Skeletal muscle satellite cell (primary cell): ENCODE results near the gene PMS1. TPM values are rescaled to one million over a fixed set of nuclear protein-coding genes. Genes with fewer than 3 reads are reported as not detected.
"Not testable (repeated sequence)": the region's sequence is repeated elsewhere in the genome, so short reads cannot be mapped to it uniquely, and the experiment has no call there.

Experiments used
- H3K27me3 ChIP-seq: 2 replicates; pipeline ENCODE4 v1.7.0; 2013; ENCODE audit warnings: low read length; ENCODE audit not compliant: control insufficient read depth, insufficient read depth
- H3K36me3 ChIP-seq: 2 replicates; pipeline ENCODE4 v1.7.0; 2013; ENCODE audit warnings: mild to moderate bottlenecking, control low read depth, low read length; ENCODE audit not compliant: insufficient read depth
- H3K4me1 ChIP-seq: 2 replicates; pipeline ENCODE4 v1.7.0; 2013; ENCODE audit warnings: low read length; ENCODE audit not compliant: control insufficient read depth, insufficient read depth
- H3K4me2 ChIP-seq: 2 replicates; pipeline ENCODE4 v1.7.0; 2013; ENCODE audit warnings: mild to moderate bottlenecking, low read length
- H3K4me3 ChIP-seq: 2 replicates; pipeline ENCODE4 v1.7.0; 2013; ENCODE audit warnings: low read length
- H3K9ac ChIP-seq: 2 replicates; pipeline ENCODE4 v1.7.0; 2013; ENCODE audit warnings: mild to moderate bottlenecking, low read depth, low read length, moderate library complexity
- H3K9me3 ChIP-seq: replicated peaks from 2 replicates; pipeline ENCODE4 v1.7.0; 2013; ENCODE audit warnings: mild to moderate bottlenecking, control low read depth, low read length
- total RNA-seq: library from RNA; depleted of rRNA; stranded (reverse); fragments of >200 nt; gene quantifications from 2 replicates; pipeline ENCODE4 v1.2.3, GENCODE V29; 2012; rRNA removed

Gene PMS1
- total RNA-seq: 23.1 and 26.4 TPM in 2 replicates

GRCh38 chr2:189783927-189784867, at the start of gene PMS1, which contains the start of gene ORMDL1:
PMS1 (plus strand) TSS chr2:189784450; CDS start chr2:189791810, 7,360 bp downstream.
ORMDL1 (minus strand) TSS chr2:189784339; CDS start chr2:189782595, 1,744 bp downstream.
- Histone ChIP-seq H3K27me3 (no peaks in the 10 kb centered on the region), H3K36me3 (peaks cover 22% of the 10 kb centered on the region), H3K4me1 (peaks cover 14% of the 10 kb centered on the region)

DNA sequence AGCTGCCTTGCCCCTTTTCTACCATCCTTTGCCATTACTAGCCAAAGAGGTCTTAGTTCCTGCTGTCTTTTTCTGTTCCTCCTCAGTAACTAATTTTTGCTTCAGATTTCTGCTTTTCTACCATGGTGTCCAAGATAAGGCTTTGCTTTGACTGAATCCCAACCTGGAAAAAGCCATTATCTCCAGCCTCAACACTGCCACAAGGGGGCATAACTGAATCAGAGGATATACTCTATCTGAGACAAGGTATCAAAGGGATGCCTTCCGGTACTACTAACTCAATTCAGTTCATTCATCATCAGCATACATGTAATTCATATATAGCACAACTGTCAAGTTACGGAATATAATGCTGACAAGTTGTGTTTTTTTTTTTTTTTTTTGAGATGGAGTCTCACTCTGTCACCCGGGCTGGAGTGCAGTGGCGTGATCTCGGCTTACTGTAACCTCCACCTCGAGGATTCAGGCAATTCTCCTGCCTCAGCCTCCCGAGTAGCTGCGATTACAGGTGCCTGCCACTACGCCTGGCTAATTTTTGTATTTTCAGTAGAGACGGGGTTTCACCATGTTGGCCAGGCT, 33.1 kb upstream of the PMS1 start:
- Histone ChIP-seq H3K27me3 (no peaks in the 10 kb centered on the region), H3K36me3 (peaks cover 16% of the 10 kb centered on the region), H3K4me2 (no peak overlapping the region), H3K9ac (no peak overlapping the region), H3K9me3 (no peaks in the 10 kb centered on the region), H3K4me1 (no peaks in the 10 kb centered on the region), H3K4me3 (no peak overlapping the region)

More at GRCh38 chr2:189783927-189784867, at the start of gene PMS1, which contains the start of gene ORMDL1:
- H3K9me3 ChIP-seq: no peaks in the 10 kb centered on the region
- peak within 1 kb of the TSS; percentile 92 for H3K4me3 ChIP-seq
- peak within 1 kb of the TSS; percentile 92 for H3K9ac ChIP-seq
- H3K4me2 ChIP-seq: peak within 1 kb of the TSS; percentile 88

- peaks cover 16% of the 10 kb centered on the region for H3K36me3 ChIP-seq
- no peaks in the 10 kb centered on the region for H3K27me3 ChIP-seq
- H3K4me2 ChIP-seq: no peak overlapping the region
- H3K9me3 ChIP-seq: no peaks in the 10 kb centered on the region
- H3K9ac ChIP-seq: no peak overlapping the region
- H3K4me1 ChIP-seq: peaks cover under 1% of the 10 kb centered on the region
- no peak overlapping the region for H3K4me3 ChIP-seq
These were observed 27.8 kb upstream of the PMS1 start for GRCh38 chr2:189756311-189756952.

DNA sequence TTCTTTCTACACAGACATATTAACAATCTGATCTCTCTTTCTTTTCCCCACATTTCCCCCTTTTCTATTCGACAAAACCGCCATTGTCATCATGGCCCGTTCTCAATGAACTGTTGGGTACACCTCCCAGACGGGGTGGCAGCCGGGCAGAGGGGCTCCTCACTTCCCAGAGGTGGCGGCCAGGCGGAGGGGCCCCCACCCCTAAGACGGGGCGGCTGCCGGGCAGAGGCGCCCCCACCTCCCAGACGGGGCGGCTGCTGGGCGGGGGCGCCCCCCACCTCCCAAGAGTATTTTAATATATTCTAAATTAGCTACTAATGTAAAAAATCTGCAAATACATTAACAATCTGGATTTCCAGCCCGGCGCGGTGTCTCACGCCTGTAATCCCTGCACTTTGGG, 24.1 kb upstream of the PMS1 start:
- H3K9ac ChIP-seq, H3K9me3 ChIP-seq, H3K36me3 ChIP-seq, H3K27me3 ChIP-seq, H3K4me3 ChIP-seq, H3K4me2 ChIP-seq: not testable (repeated sequence)
- peaks cover 15% of the 10 kb centered on the region for H3K4me1 ChIP-seq

DNA sequence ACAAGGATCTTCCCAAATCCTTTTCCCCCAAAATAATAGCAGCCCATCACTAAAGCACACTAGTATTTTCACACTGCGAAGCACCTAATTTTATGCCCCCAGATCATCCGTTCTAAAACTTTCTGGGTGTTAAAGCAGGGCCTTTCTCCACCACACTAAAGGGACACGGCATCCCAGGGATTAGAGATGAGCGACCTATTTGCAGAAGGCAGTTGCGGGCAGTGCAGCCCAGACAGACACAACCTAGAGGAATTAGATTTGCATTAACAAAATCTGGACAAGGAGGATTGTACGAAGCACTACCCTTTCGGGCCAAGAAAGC, 22.1 kb upstream of the PMS1 start:
- H3K9me3 ChIP-seq: no peaks in the 10 kb centered on the region
- H3K4me1 ChIP-seq: peaks cover 15% of the 10 kb centered on the region
- peaks cover 8% of the 10 kb centered on the region for H3K36me3 ChIP-seq
- H3K4me3 ChIP-seq: peak overlapping the region; percentile 83
- H3K4me2 ChIP-seq: peak overlapping the region; percentile 86
- H3K9ac ChIP-seq: peak overlapping the region; percentile 90
- no peaks in the 10 kb centered on the region for H3K27me3 ChIP-seq

DNA sequence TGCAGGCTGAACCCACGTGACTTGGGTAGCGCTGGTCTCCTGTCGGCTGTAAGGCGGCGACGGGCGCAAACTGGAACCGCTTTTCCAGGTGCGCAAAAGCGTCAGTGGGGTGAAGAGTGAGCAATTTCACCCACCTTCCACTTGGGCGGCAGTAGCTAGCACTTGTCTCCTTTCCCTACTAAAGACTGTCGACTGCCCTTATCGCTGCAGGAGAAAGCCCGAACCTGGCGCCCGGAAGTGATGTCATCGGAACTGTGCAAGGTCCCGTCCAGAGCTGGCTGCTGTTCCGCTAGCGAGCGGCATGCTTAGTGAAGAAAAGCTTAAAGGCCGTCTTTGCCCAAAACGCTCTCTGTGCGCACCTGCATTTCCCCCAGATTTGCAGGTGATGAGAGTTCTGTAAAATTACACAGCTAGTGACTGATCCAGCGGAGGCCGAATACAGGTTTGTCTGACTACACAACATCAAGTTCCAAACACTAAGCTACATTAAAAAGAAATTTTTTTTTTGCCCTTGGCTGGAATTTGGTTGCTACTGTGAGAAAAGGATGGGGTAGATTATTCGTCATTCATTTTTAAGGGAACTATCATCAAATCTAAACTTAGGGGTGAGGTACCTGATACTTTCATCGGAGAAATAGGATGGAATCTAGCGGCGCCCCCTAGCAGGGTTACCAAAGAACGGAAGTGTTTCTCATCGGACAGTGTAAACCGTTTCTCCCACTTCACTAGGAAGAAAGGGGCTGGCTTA, 21.5 kb upstream of the PMS1 start, which contains the start of gene OSGEPL1:
Gene OSGEPL1 (minus strand): TSS at position 242 of the 748 bp plus-strand sequence. CDS start 1,152 bp downstream, outside the sequence.
- H3K27me3 ChIP-seq: no peaks in the 10 kb centered on the region
- H3K4me2 ChIP-seq: peak within 1 kb of the TSS; percentile 86
- H3K9ac ChIP-seq: peak within 1 kb of the TSS; percentile 90
- H3K9me3 ChIP-seq: no peaks in the 10 kb centered on the region
- H3K4me1 ChIP-seq: peaks cover 15% of the 10 kb centered on the region
- peak within 1 kb of the TSS; percentile 83 for H3K4me3 ChIP-seq
- H3K36me3 ChIP-seq: peaks cover 9% of the 10 kb centered on the region

DNA sequence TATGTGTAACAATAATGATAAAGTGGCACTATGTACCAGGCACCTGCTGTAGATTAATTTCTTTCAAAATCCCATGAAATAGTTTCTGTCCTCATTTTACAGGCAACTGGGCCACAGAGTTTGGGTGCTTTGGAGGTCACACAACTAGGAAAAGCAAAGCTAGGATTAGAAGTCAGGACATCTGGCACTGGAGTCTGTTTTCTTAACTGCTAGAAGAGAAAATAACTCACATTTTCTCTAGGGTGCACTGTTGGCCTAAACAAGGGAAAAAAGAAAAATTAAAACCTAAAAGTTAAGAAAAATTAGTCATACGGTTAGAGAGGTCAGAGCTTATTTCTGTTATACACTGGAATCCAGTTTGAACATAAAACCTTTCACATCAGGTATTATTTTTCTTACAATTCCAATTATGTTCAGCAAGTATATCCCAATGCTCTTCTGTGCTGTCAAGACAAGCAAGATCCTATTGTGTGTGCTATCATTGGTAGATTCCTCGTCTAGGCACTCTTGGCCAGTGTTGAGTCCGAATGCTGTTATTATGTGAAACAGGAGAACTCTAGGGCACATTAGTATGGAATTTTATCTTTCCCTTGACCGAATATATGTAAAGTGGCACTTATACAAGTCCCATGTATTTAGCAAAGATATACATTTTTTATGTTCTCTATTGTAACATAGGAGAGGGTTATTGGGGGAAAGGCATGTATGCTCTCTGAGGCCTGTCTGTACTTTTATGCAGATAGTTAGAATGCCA, 20.2 kb upstream of the PMS1 start:
- Histone ChIP-seq H3K4me1 (peaks cover 15% of the 10 kb centered on the region), H3K9me3 (no peaks in the 10 kb centered on the region), H3K9ac (peak overlapping the region; percentile 90), H3K4me3 (no peak overlapping the region), H3K4me2 (peak overlapping the region; percentile 86), H3K36me3 (peaks cover 16% of the 10 kb centered on the region), H3K27me3 (no peaks in the 10 kb centered on the region)

- H3K36me3 ChIP-seq: peaks cover 59% of the 10 kb centered on the region
- no peak overlapping the region for H3K4me3 ChIP-seq
- H3K9me3 ChIP-seq: no peaks in the 10 kb centered on the region
- H3K4me2 ChIP-seq: no peak overlapping the region
- no peak overlapping the region for H3K9ac ChIP-seq
- no peaks in the 10 kb centered on the region for H3K27me3 ChIP-seq
- H3K4me1 ChIP-seq: no peaks in the 10 kb centered on the region
These were observed 13.5 kb upstream of the PMS1 start for GRCh38 chr2:189770590-189771322.

GRCh38 chr2:189772212-189772611, 12.0 kb upstream of the PMS1 start:
- no peaks in the 10 kb centered on the region for H3K27me3 ChIP-seq
- H3K4me2 ChIP-seq: no peak overlapping the region
- no peaks in the 10 kb centered on the region for H3K9me3 ChIP-seq
- peaks cover 58% of the 10 kb centered on the region for H3K36me3 ChIP-seq
- no peaks in the 10 kb centered on the region for H3K4me1 ChIP-seq
- no peak overlapping the region for H3K4me3 ChIP-seq
- H3K9ac ChIP-seq: no peak overlapping the region

DNA sequence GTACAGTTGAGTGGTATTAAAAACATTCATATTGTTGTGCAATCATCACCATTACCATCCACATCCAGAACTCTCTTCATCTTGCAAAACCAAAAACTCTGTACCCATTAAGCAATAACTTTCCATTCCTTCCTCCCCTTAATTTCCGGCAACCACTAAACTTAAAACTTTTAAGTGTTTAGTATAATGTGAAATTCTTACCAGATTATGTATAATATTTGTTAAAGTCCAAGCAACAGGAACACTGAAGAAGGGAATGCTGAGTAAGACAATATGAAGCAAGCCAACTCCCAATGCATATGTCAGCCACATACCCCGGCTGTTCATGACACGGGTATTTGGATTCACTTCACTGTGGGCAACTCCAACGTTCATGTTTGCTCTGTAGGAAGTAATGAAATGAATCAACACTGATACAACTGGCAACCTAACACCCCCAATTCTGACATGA, 2.0 kb upstream of the PMS1 start:
- Histone ChIP-seq H3K27me3 (no peaks in the 10 kb centered on the region), H3K4me1 (peaks cover 14% of the 10 kb centered on the region), H3K9ac (peak overlapping the region; percentile 92), H3K4me2 (peak overlapping the region; percentile 88), H3K4me3 (peak overlapping the region; percentile 92), H3K9me3 (no peaks in the 10 kb centered on the region), H3K36me3 (peaks cover 22% of the 10 kb centered on the region)
